ENCODE data around the gene KXD1. TPM values are rescaled to one million over a fixed set of nuclear protein-coding genes. Genes with fewer than 3 reads are reported as not detected.

Gene KXD1
- total and polyA plus RNA-seq, 10 of the 15 experiments (the other 5 are each of a cell fraction or from before 2014, with no cell fraction given), result 27.5 to 209 (median 129) TPM

- TF ChIP-seq SUPT20H (IDR thresholded peaks at IDR 0.05; ENCODE audit: borderline replicate concordance, control insufficient read depth, low read depth, low read length), result no peak
- TF ChIP-seq RB1 (IDR thresholded peaks at IDR 0.05; ENCODE audit: borderline replicate concordance), result peak; percentile 84; the same call in 1 of the 2 replicates
- TF ChIP-seq ZBTB40 (IDR thresholded peaks at IDR 0.05; ENCODE audit: borderline replicate concordance), result no peak
- peak; percentile 16; the same call in 1 of the 2 replicates for TF ChIP-seq ELK1 (IDR thresholded peaks at IDR 0.05; ENCODE audit: low read depth, low read length)
- TF ChIP-seq, protein P1, sequence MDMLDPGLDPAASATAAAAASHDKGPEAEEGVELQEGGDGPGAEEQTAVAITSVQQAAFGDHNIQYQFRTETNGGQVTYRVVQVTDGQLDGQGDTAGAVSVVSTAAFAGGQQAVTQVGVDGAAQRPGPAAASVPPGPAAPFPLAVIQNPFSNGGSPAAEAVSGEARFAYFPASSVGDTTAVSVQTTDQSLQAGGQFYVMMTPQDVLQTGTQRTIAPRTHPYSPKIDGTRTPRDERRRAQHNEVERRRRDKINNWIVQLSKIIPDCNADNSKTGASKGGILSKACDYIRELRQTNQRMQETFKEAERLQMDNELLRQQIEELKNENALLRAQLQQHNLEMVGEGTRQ (IDR thresholded peaks at IDR 0.05; ENCODE audit: borderline replicate concordance, low read depth, low read length), result no peak
- no peak for TF ChIP-seq NFXL1 (IDR thresholded peaks at IDR 0.05; ENCODE audit: borderline replicate concordance)
- TF ChIP-seq PKNOX1 (IDR thresholded peaks at IDR 0.05), result peak; percentile 86
- TF ChIP-seq KLF5 (IDR thresholded peaks at IDR 0.05; ENCODE audit: partially characterized antibody), result peak; percentile 88
These were observed 35.4 kb upstream of the KXD1 start (continued) for GRCh38 chr19:18522124-18522861.
